ENCODE results near the gene LCN6. TPM values are rescaled to one million over a fixed set of nuclear protein-coding genes. Genes with fewer than 3 reads are reported as not detected.
A peak's percentile ranks its signal among the peaks of the same experiment; 100 is the strongest.
"Not testable (repeated sequence)": the region's sequence is repeated elsewhere in the genome, so short reads cannot be mapped to it uniquely, and the experiment has no call there.

The LCN6 gene
- polyA plus RNA-seq, 6 donors from 2014 or later = not detected

GRCh38 chr9:136788644-136789522 is 40.6 kb upstream of the LCN6 start:
- H3K4me1 Mint-ChIP-seq = peaks cover 12 to 20% (median 19%) of the 10 kb centered on the region in 3 donors
- ATAC-seq (ENCODE audit: low read depth in 2 of 2); H3K27ac Mint-ChIP-seq; H3K27me3 Mint-ChIP-seq; H3K36me3 Mint-ChIP-seq; DNase-seq; H3K9me3 Mint-ChIP-seq: not testable (repeated sequence)
- peak overlapping the region in 2 of 8 donors; percentile 49 to 53 for H3K4me3 Mint-ChIP-seq

GRCh38 chr9:136787690-136788400 is 39.5 kb upstream of the LCN6 start:
- Mint-ChIP-seq H3K27me3 (no peaks in the 10 kb centered on the region), H3K27ac (peak overlapping the region in 4 of 6 donors; percentile 0 to 93 (median 78)), H3K4me1 (peaks cover 12 to 20% (median 14%) of the 10 kb centered on the region in 3 donors), H3K36me3 (no peaks in the 10 kb centered on the region), H3K4me3 (peak overlapping the region in 1 of 8 donors; percentile 49), H3K9me3 (no peaks in the 10 kb centered on the region)
- DNase-seq = peak; percentile 76
- no peak for ATAC-seq (ENCODE audit: low read depth in 2 of 2)

- not testable (repeated sequence) for H3K9me3 Mint-ChIP-seq; ATAC-seq (ENCODE audit: low read depth in 2 of 2)
These were observed 38.7 kb upstream of the LCN6 start for GRCh38 chr9:136786983-136787382.

GRCh38 chr9:136786451-136786850 is 38.1 kb upstream of the LCN6 start:
- Mint-ChIP-seq H3K4me3 (no peak overlapping the region), H3K27me3 (no peaks in the 10 kb centered on the region), H3K27ac (no peak overlapping the region), H3K9me3 (no peaks in the 10 kb centered on the region), H3K4me1 (peaks cover 8 to 15% (median 12%) of the 10 kb centered on the region in 3 donors), H3K36me3 (no peaks in the 10 kb centered on the region)
- DNase-seq = no peak
- no peak for ATAC-seq (ENCODE audit: low read depth in 2 of 2)

More at GRCh38 chr9:136786983-136787382, 38.7 kb upstream of the LCN6 start:
- not testable (repeated sequence) for H3K36me3 Mint-ChIP-seq, DNase-seq, H3K4me3 Mint-ChIP-seq, H3K27me3 Mint-ChIP-seq, H3K27ac Mint-ChIP-seq
- peaks cover 11 to 16% (median 12%) of the 10 kb centered on the region in 3 donors for H3K4me1 Mint-ChIP-seq

- H3K27me3 Mint-ChIP-seq; H3K4me3 Mint-ChIP-seq; DNase-seq; H3K9me3 Mint-ChIP-seq; H3K36me3 Mint-ChIP-seq; ATAC-seq (ENCODE audit: low read depth in 2 of 2): not testable (repeated sequence)
- Mint-ChIP-seq H3K4me1 (peaks cover 8 to 15% (median 12%) of the 10 kb centered on the region in 3 donors), H3K27ac (peak overlapping the region in 2 of 6 donors; percentile 74 to 83)
These were observed 37.4 kb upstream of the LCN6 start for GRCh38 chr9:136785565-136786355.

GRCh38 chr9:136784997-136785361 is 36.7 kb upstream of the LCN6 start:
- H3K27ac Mint-ChIP-seq = peak overlapping the region in 1 of 6 donors; percentile 25
- H3K4me1 Mint-ChIP-seq = peaks cover 8 to 15% (median 12%) of the 10 kb centered on the region in 3 donors
- no peak for ATAC-seq (ENCODE audit: low read depth in 2 of 2)

GRCh38 chr9:136784249-136784996 is 36.1 kb upstream of the LCN6 start:
- DNase-seq (no peak), ATAC-seq (ENCODE audit: low read depth in 2 of 2) (peak; percentile 34 to 38)
- peaks cover 0 to 9% (median under 1%) of the 10 kb centered on the region in 3 donors for H3K27me3 Mint-ChIP-seq
- H3K36me3 Mint-ChIP-seq = no peaks in the 10 kb centered on the region
- peak overlapping the region in 1 of 6 donors; percentile 14 for H3K27ac Mint-ChIP-seq
- no peak overlapping the region for H3K4me3 Mint-ChIP-seq
- H3K4me1 Mint-ChIP-seq = peaks cover 8 to 15% (median 12%) of the 10 kb centered on the region in 3 donors
- H3K9me3 Mint-ChIP-seq = no peaks in the 10 kb centered on the region

More at GRCh38 chr9:136784997-136785361, 36.7 kb upstream of the LCN6 start:
- DNase-seq = no peak
- no peaks in the 10 kb centered on the region for H3K36me3 Mint-ChIP-seq
- peaks cover 0 to 7% (median 0%) of the 10 kb centered on the region in 3 donors for H3K27me3 Mint-ChIP-seq
- no peak overlapping the region for H3K4me3 Mint-ChIP-seq
- H3K9me3 Mint-ChIP-seq = no peaks in the 10 kb centered on the region

GRCh38 chr9:136782452-136782851 is 34.1 kb upstream of the LCN6 start:
- no peak overlapping the region for H3K27ac Mint-ChIP-seq
- H3K27me3 Mint-ChIP-seq = peaks cover 10 to 28% (median 20%) of the 10 kb centered on the region in 3 donors
- DNase-seq = no peak
- peaks cover 2 to 7% (median 6%) of the 10 kb centered on the region in 3 donors for H3K4me1 Mint-ChIP-seq
- ATAC-seq (ENCODE audit: low read depth in 2 of 2) = no peak
- no peaks in the 10 kb centered on the region for H3K36me3 Mint-ChIP-seq
- no peak overlapping the region for H3K4me3 Mint-ChIP-seq
- H3K9me3 Mint-ChIP-seq = no peaks in the 10 kb centered on the region

GRCh38 chr9:136779808-136780207 is 31.5 kb upstream of the LCN6 start:
- peaks cover 3 to 5% (median 5%) of the 10 kb centered on the region in 3 donors for H3K4me1 Mint-ChIP-seq
- peaks cover 10 to 35% (median 26%) of the 10 kb centered on the region in 3 donors for H3K27me3 Mint-ChIP-seq
- H3K27ac Mint-ChIP-seq = no peak overlapping the region
- no peak for ATAC-seq (ENCODE audit: low read depth in 2 of 2)
- DNase-seq = no peak
- H3K36me3 Mint-ChIP-seq = no peaks in the 10 kb centered on the region
- no peaks in the 10 kb centered on the region for H3K9me3 Mint-ChIP-seq
- H3K4me3 Mint-ChIP-seq = no peak overlapping the region

GRCh38 chr9:136777359-136777758 is 29.0 kb upstream of the LCN6 start:
- no peak overlapping the region for H3K27ac Mint-ChIP-seq
- H3K9me3 Mint-ChIP-seq = peaks cover 0 to 6% (median 3%) of the 10 kb centered on the region in 7 donors
- DNase-seq (no peak), ATAC-seq (ENCODE audit: low read depth in 2 of 2) (no peak)
- H3K4me1 Mint-ChIP-seq = peaks cover 7 to 12% (median 9%) of the 10 kb centered on the region in 3 donors
- H3K4me3 Mint-ChIP-seq = no peak overlapping the region
- peaks cover 0 to 8% of the 10 kb centered on the region in 2 donors for H3K36me3 Mint-ChIP-seq
- peaks cover 10 to 35% (median 26%) of the 10 kb centered on the region in 3 donors for H3K27me3 Mint-ChIP-seq

- no peak overlapping the region for H3K27ac Mint-ChIP-seq
- peaks cover 7 to 12% (median 9%) of the 10 kb centered on the region in 3 donors for H3K4me1 Mint-ChIP-seq
- H3K9me3 Mint-ChIP-seq = peaks cover 0 to 6% (median 3%) of the 10 kb centered on the region in 7 donors
- no peak overlapping the region for H3K4me3 Mint-ChIP-seq
- H3K36me3 Mint-ChIP-seq = peaks cover 0 to 8% of the 10 kb centered on the region in 2 donors
- ATAC-seq (ENCODE audit: low read depth in 2 of 2) (no peak), DNase-seq (no peak)
- H3K27me3 Mint-ChIP-seq = peaks cover 10 to 35% (median 26%) of the 10 kb centered on the region in 3 donors
These were observed 28.6 kb upstream of the LCN6 start for GRCh38 chr9:136776947-136777346.

- Mint-ChIP-seq H3K27ac (peak overlapping the region in 1 of 6 donors; percentile 42), H3K36me3 (peaks cover 0 to 8% of the 10 kb centered on the region in 2 donors), H3K4me1 (peaks cover 9 to 15% (median 12%) of the 10 kb centered on the region in 3 donors), H3K4me3 (no peak overlapping the region), H3K9me3 (peaks cover 0 to 6% (median 3%) of the 10 kb centered on the region in 7 donors), H3K27me3 (peaks cover 10 to 32% (median 26%) of the 10 kb centered on the region in 3 donors)
- DNase-seq (no peak), ATAC-seq (ENCODE audit: low read depth in 2 of 2) (no peak)
These were observed 26.9 kb upstream of the LCN6 start for GRCh38 chr9:136775191-136775590.
